ENCODE data around the gene PRR14.
"Not testable (repeated sequence)": the region's sequence is repeated elsewhere in the genome, so short reads cannot be mapped to it uniquely, and the experiment has no call there.

GRCh38 chr16:30703071-30703470 is 52.3 kb downstream of the PRR14 start:
- not testable (repeated sequence) for TF ChIP-seq CTCF, POLR2A, POLR2AphosphoS5 (IDR thresholded peaks at IDR 0.05)

Measured in prostate gland (tissue), 2 donors.